ENCODE data around the gene CHMP3.

- no peak for TF ChIP-seq EZH2phosphoT487 (IDR thresholded peaks at IDR 0.05; ENCODE audit: borderline replicate concordance)
- no peak for TF ChIP-seq CTCF (IDR thresholded peaks at IDR 0.05 in 2 of 3, conservative IDR thresholded peaks at IDR 0.05 in 1 of 3; ENCODE audit: borderline replicate concordance in 1 of 3, insufficient read depth in 1 of 3, low read depth in 2 of 3, low read length in 2 of 3)
- no peak for TF ChIP-seq YY1 (IDR thresholded peaks at IDR 0.05; ENCODE audit: extremely low read depth, insufficient replicate concordance, low read depth, low read length)
- TF ChIP-seq REST (IDR thresholded peaks at IDR 0.05; ENCODE audit: low read depth) = no peak
- TF ChIP-seq ZNF274 (IDR thresholded peaks at IDR 0.05; ENCODE audit: low read depth, low read length) = no peak
- TF ChIP-seq POLR2A (IDR thresholded peaks at IDR 0.05; ENCODE audit: borderline replicate concordance, extremely low read depth, insufficient read depth, insufficient read length) = no peak
- no peak for TF ChIP-seq POLR2AphosphoS5 (IDR thresholded peaks at IDR 0.05; ENCODE audit: low read depth, low read length)
- TF ChIP-seq TCF7L2 (IDR thresholded peaks at IDR 0.05; ENCODE audit: borderline replicate concordance, extremely low read depth, insufficient read depth, insufficient read length) = no peak
- TF ChIP-seq MAX (IDR thresholded peaks at IDR 0.05) = no peak
- TF ChIP-seq SIN3A (IDR thresholded peaks at IDR 0.05; ENCODE audit: low read depth) = no peak
- TF ChIP-seq SP1 (IDR thresholded peaks at IDR 0.05; ENCODE audit: low read depth) = no peak
Measured at GRCh38 chr2:86476918-86477317, 86.3 kb downstream of the CHMP3 start.

Measured in HCT116 (cell line).